GM19043 (cell line): ENCODE measurements around the gene RNFT2.
"Not testable (repeated sequence)": the region's sequence is repeated elsewhere in the genome, so short reads cannot be mapped to it uniquely, and the experiment has no call there.

Experiments used
- ATAC-seq: cut with Tn5 transposase; IDR thresholded peaks from one replicate; pipeline ENCODE4 v1.9.1; 2021; ENCODE audit warnings: low read depth; ENCODE audit not compliant: unreplicated experiment

RNFT2 gene

DNA sequence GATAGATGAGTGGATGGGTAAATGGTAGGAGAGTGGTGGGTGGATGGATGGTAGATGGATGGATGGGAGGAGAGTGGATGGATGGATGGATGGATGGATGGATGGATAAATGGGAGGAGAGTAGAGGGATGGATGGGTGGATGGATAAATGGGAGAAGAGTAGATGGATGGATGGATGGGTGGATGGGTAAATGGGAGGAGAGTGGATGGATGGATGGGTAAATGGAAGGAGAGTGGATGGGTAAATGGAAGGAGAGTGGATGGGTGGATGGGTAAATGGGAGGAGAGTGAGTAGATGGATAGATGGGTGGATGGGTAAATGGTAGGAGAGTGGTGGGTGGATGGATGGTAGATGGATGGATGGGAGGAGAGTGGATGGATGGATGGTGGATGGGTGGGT lies 51.4 kb downstream of the RNFT2 start:
- ATAC-seq: not testable (repeated sequence)

- ATAC-seq: no peak
Observed at GRCh38 chr12:116790066-116790465, 52.0 kb downstream of the RNFT2 start.

GRCh38 chr12:116792403-116792802 lies 54.3 kb downstream of the RNFT2 start:
- no peak for ATAC-seq

GRCh38 chr12:116794725-116795124 lies 56.6 kb downstream of the RNFT2 start:
- ATAC-seq: no peak

- ATAC-seq: no peak
Observed at GRCh38 chr12:116797885-116798284, 59.8 kb downstream of the RNFT2 start.

GRCh38 chr12:116798719-116799118 lies 60.6 kb downstream of the RNFT2 start:
- no peak for ATAC-seq

DNA sequence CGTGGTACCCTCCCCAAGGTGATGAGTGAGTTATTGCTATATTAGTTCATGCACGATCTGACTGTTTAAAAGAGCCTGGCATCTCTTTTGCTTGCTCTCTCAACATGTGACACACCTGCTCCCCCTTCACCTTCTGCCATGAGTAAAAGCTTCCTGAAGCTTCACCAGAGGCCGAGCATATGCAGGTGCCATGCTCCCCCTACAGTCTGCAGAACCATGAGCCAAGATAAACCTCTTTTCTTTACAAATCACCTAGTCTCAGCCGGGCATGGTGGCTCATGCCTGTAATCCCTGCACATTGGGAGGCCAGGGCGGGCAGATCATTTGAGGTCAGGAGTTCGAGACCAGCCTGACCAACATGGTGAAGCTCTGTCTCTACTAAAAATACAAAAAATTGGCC lies 61.8 kb downstream of the RNFT2 start:
- ATAC-seq: no peak

DNA sequence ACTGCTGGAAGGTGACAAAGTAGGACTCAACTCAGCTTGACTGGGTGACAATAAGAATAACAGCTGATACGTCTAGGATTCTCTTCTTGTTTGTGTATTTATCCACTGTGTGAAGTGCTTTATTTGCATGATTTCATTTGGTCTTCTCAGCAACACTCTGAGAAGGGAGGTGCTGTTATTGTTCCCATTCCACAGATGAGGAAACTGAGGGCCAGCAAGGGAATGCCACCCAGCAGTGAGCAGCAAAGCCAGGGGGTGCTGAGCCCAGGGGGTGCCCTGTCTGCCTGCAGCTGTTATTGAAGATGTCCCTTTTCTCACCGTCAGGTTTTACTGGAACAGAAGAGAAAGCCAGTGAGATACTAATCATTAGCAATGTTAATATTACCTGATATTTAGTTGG lies 62.8 kb downstream of the RNFT2 start:
- no peak for ATAC-seq

DNA sequence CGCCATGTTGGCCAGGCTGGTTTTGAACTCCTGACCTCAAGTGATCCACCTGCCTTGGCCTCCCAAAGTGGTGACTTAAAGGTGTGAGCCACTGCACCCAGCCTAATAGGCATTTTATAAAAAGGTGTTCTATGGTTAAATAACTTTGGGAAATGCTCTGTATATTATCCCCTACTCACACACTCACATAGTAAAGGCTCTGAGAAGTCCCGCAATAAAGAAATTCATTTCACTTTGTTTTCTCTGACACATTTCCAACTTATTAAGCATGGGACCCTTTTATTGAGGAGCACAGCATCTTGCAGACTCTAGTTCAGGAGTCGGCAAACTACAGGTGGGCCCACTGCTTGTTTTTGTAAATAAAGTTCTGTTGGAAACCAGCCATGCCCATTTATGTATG lies 63.9 kb downstream of the RNFT2 start:
- ATAC-seq: no peak

DNA sequence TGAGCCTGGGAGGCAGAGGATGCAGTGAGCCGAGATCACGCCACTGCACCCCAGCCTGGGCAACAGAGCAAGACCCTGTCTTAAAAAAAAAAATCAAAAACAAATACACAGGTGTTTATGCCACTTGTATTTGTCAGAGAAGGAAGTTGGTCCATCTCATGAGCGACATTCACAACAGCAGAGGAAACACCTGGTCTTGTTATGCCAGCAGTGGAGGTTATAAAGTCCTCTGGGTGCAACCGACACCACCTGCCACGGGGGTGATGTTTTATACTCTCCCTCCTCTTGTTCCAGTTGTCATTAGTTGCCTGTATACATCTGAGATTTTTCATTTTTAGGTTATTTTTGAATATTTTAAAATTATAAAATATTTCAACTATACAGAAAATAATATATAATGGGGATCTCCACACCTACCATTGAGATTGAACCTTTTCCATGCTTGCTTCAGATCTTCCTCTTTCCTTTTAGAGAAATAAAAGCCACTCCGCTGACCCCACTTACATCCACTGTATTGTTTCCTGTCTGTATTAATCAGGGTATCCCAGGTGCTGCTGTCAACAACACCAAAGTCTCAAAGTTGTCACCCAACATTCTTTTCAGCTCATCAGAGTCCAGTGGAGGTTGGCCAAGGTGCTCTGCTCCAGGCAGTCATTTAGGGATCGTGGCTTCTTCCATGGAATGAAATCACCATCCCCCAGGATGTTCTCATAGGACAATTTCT lies 65.1 kb downstream of the RNFT2 start:
- ATAC-seq: no peak

- no peak for ATAC-seq
Observed at GRCh38 chr12:116804051-116804450, 65.9 kb downstream of the RNFT2 start.

DNA sequence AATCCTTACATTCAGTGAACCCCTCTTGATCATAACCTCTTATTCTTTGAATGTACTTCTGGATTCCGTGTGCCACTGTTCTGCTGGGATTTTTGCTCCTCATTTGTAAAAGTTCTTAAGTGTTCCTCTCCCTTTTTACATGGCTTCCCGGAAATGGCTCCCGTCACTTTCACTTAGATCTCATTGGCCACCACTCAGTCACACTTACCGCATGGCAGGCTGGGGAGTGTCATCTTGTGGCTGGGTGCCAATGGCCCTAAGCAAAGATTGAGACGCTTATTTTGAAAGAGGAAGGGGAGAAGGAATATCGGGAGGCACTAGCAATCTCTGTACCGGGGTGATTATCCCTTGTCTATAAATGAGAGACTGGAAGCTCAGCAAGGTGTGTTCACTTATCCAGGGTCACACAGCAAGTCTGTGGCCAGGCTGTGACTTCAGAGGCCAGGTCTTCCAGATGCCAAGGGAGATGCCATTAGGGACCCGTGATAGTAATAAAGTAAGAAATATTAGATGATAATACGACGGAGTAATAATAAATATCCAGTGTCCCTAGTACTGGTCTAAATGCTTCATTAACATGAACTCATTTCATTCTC lies 68.8 kb downstream of the RNFT2 start:
- no peak for ATAC-seq

GRCh38 chr12:116807546-116807945 lies 69.4 kb downstream of the RNFT2 start:
- ATAC-seq: no peak

GRCh38 chr12:116808113-116809105 lies 70.3 kb downstream of the RNFT2 start:
- no peak for ATAC-seq

DNA sequence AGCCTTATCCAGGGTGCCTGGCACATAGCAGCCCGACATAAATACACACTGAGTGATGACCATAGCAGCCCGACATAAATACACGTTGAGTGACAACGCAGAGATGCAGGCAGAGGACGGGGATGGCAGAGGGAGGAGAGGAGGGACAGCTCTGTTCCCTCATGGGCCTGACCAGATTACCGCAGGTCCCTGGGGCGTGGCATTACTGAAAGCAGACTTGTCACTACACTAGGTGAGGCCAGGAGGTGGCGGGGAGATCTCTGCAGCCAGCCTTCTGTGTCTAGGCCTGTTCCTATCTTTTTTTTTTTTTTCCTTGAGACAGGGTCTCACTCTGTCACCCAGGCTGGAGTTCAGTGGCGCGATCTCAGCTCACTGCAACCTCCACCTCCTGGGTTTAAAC lies 74.1 kb downstream of the RNFT2 start:
- ATAC-seq: no peak

GRCh38 chr12:116813271-116814041 lies 75.3 kb downstream of the RNFT2 start:
- no peak for ATAC-seq

GRCh38 chr12:116814766-116815165 lies 76.7 kb downstream of the RNFT2 start:
- ATAC-seq: not testable (repeated sequence)

- peak; percentile 14 for ATAC-seq
Observed at GRCh38 chr12:116818341-116818856, 80.3 kb downstream of the RNFT2 start.

GRCh38 chr12:116818948-116819832 lies 81.1 kb downstream of the RNFT2 start:
- ATAC-seq: peak; percentile 79
